ENCODE measurements around the gene ZNF215. TPM values are rescaled to one million over a fixed set of nuclear protein-coding genes. Genes with fewer than 3 reads are reported as not detected.

The ZNF215 gene
- total RNA-seq, 1 donor from 2014 or later, result 2.9 TPM

DNA sequence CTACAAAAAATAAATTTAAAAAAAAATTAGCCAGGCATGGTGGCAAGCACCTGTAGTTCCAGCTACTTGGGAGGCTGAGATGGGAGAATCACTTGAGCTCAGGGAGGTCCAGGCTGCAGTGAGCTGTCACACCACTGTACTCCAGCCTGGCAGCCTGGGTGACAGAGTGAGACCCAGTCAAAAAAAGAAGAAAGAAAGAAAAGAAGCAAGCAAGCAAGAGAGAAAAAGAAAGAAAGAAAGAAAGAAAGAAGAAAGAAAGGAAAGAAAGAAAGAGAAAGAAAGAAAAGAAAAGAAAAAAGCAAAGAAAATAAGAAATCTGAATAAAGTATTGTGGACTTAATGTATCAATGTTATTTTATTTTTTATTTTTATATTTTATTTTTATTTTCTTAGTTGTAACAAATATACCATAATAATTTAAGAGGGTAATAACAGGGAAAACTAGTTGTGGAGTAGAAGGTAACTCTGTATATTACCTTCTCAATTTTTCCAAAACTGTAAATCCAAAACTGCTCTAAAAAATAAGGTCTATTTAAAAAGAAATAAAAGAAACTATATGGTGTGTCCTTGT is 1.1 kb upstream of the ZNF215 start:
- H3K4me3 ChIP-seq (ENCODE audit: insufficient read depth, low read depth, low read length), result no peak overlapping the region
- H3K4me1 Mint-ChIP-seq (ENCODE audit: low read depth, unreplicated experiment), result peaks cover 2% of the 10 kb centered on the region
- H3K4me1 ChIP-seq (ENCODE audit: insufficient read depth, low read length), result peaks cover 12% of the 10 kb centered on the region
- DNase-seq (ENCODE audit: low read depth) (no peak), FAIRE-seq (no peak)
- TF ChIP-seq CTCF (IDR thresholded peaks at IDR 0.05; ENCODE audit: insufficient read depth, low read depth, low read length) (no peak), EZH2 (IDR thresholded peaks at IDR 0.05; ENCODE audit: insufficient read depth, low read length) (no peak)
- peaks cover 6% of the 10 kb centered on the region for H3K79me2 ChIP-seq (ENCODE audit: insufficient read depth, low read length)
- no peaks in the 10 kb centered on the region for H3K36me3 ChIP-seq (ENCODE audit: insufficient read depth, low read length)
- H3K27me3 Mint-ChIP-seq (ENCODE audit: low read depth, unreplicated experiment), result no peaks in the 10 kb centered on the region
- no peaks in the 10 kb centered on the region for H3K9me3 Mint-ChIP-seq (ENCODE audit: unreplicated experiment)
- no peaks in the 10 kb centered on the region for H3K9me3 ChIP-seq (ENCODE audit: insufficient read depth, low read depth, low read length)
- no peak overlapping the region for H3K4me2 ChIP-seq (ENCODE audit: low read length)
- H3K27me3 ChIP-seq (ENCODE audit: insufficient read depth, low read length), result no peaks in the 10 kb centered on the region
- H2AFZ ChIP-seq (ENCODE audit: low read depth, low read length), result peak overlapping the region; percentile 99
- H3K36me3 Mint-ChIP-seq (ENCODE audit: low read depth, unreplicated experiment), result no peaks in the 10 kb centered on the region
- H3K27ac ChIP-seq (ENCODE audit: low read depth, low read length), result no peak overlapping the region
- H3K4me3 Mint-ChIP-seq (ENCODE audit: unreplicated experiment), result peak overlapping the region; percentile 97
- H3K27ac Mint-ChIP-seq (ENCODE audit: unreplicated experiment), result no peak overlapping the region
- no peak overlapping the region for H3K9ac ChIP-seq (ENCODE audit: low read length)
- no peaks in the 10 kb centered on the region for H4K20me1 ChIP-seq (ENCODE audit: insufficient read depth, low read length)

GRCh38 chr11:6925636-6926207 is 504 bp upstream of the ZNF215 start:
- Histone ChIP-seq H3K4me1 (ENCODE audit: insufficient read depth, low read length) (peaks cover 12% of the 10 kb centered on the region), H2AFZ (ENCODE audit: low read depth, low read length) (peak overlapping the region; percentile 99), H3K4me2 (ENCODE audit: low read length) (peak overlapping the region; percentile 96), H3K27ac (ENCODE audit: low read depth, low read length) (peak overlapping the region; percentile 25), H3K9ac (ENCODE audit: low read length) (peak overlapping the region; percentile 89), H4K20me1 (ENCODE audit: insufficient read depth, low read length) (no peaks in the 10 kb centered on the region), H3K79me2 (ENCODE audit: insufficient read depth, low read length) (peaks cover 6% of the 10 kb centered on the region), H3K36me3 (ENCODE audit: insufficient read depth, low read length) (no peaks in the 10 kb centered on the region), H3K4me3 (ENCODE audit: insufficient read depth, low read depth, low read length) (peak overlapping the region; percentile 91), H3K27me3 (ENCODE audit: insufficient read depth, low read length) (no peaks in the 10 kb centered on the region), H3K9me3 (ENCODE audit: insufficient read depth, low read depth, low read length) (no peaks in the 10 kb centered on the region)
- Mint-ChIP-seq H3K27ac (ENCODE audit: unreplicated experiment) (peak overlapping the region; percentile 42), H3K4me1 (ENCODE audit: low read depth, unreplicated experiment) (peaks cover 2% of the 10 kb centered on the region), H3K4me3 (ENCODE audit: unreplicated experiment) (peak overlapping the region; percentile 97), H3K9me3 (ENCODE audit: unreplicated experiment) (no peaks in the 10 kb centered on the region), H3K27me3 (ENCODE audit: low read depth, unreplicated experiment) (no peaks in the 10 kb centered on the region), H3K36me3 (ENCODE audit: low read depth, unreplicated experiment) (no peaks in the 10 kb centered on the region)
- FAIRE-seq (no peak), DNase-seq (ENCODE audit: low read depth) (peak; percentile 9)
- TF ChIP-seq EZH2 (IDR thresholded peaks at IDR 0.05; ENCODE audit: insufficient read depth, low read length), result no peak
- no peak for TF ChIP-seq CTCF (IDR thresholded peaks at IDR 0.05; ENCODE audit: insufficient read depth, low read depth, low read length)

DNA sequence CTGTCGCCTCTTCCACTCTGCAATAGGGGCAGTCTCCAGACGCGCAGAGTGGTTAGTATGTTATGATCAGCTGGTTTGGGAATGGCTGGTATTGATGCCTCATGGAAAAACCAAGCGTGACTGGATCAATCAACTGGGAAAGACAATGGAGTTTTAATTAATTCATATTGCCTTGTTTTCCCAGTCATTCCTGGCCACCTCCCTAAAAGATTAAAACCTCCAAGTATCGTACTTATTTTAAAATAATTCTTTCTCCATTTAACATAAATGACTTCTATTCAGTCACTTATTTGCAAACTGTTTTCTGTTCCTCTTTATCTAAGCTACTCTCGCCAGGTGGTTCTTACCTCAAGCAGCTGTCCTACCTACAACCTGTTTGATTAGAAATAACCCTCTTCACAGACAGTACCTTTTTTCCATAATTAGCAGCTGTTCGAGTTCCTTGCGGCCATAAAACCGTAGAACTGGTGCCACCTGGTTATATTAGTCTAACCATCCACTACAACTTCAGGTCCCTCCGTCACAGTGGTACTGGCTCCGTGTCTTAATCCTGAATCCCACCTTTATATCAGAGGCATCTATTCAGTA is 898 bp downstream of the ZNF215 start:
- H3K27me3 Mint-ChIP-seq (ENCODE audit: low read depth, unreplicated experiment), result no peaks in the 10 kb centered on the region
- H2AFZ ChIP-seq (ENCODE audit: low read depth, low read length), result peak overlapping the region; percentile 99
- no peaks in the 10 kb centered on the region for H3K36me3 ChIP-seq (ENCODE audit: insufficient read depth, low read length)
- H3K9ac ChIP-seq (ENCODE audit: low read length), result peak overlapping the region; percentile 89
- no peaks in the 10 kb centered on the region for H3K9me3 ChIP-seq (ENCODE audit: insufficient read depth, low read depth, low read length)
- H4K20me1 ChIP-seq (ENCODE audit: insufficient read depth, low read length), result no peaks in the 10 kb centered on the region
- peaks cover 2% of the 10 kb centered on the region for H3K4me1 Mint-ChIP-seq (ENCODE audit: low read depth, unreplicated experiment)
- no peaks in the 10 kb centered on the region for H3K36me3 Mint-ChIP-seq (ENCODE audit: low read depth, unreplicated experiment)
- H3K27me3 ChIP-seq (ENCODE audit: insufficient read depth, low read length), result no peaks in the 10 kb centered on the region
- H3K27ac Mint-ChIP-seq (ENCODE audit: unreplicated experiment), result no peak overlapping the region
- FAIRE-seq, result no peak
- peaks cover 6% of the 10 kb centered on the region for H3K79me2 ChIP-seq (ENCODE audit: insufficient read depth, low read length)
- H3K4me3 ChIP-seq (ENCODE audit: insufficient read depth, low read depth, low read length), result peak overlapping the region; percentile 91
- no peak for TF ChIP-seq EZH2 (IDR thresholded peaks at IDR 0.05; ENCODE audit: insufficient read depth, low read length)
- TF ChIP-seq CTCF (IDR thresholded peaks at IDR 0.05; ENCODE audit: insufficient read depth, low read depth, low read length), result no peak
- peak overlapping the region; percentile 63 for H3K27ac ChIP-seq (ENCODE audit: low read depth, low read length)
- H3K9me3 Mint-ChIP-seq (ENCODE audit: unreplicated experiment), result no peaks in the 10 kb centered on the region
- peak overlapping the region; percentile 97 for H3K4me3 Mint-ChIP-seq (ENCODE audit: unreplicated experiment)
- H3K4me1 ChIP-seq (ENCODE audit: insufficient read depth, low read length), result peaks cover 12% of the 10 kb centered on the region
- peak overlapping the region; percentile 96 for H3K4me2 ChIP-seq (ENCODE audit: low read length)
- DNase-seq (ENCODE audit: low read depth), result peak; percentile 18
